IPS DF 6.9 (cell line): Measurements from ENCODE around the gene CTCF.
"Not testable (repeated sequence)": the region's sequence is repeated elsewhere in the genome, so short reads cannot be mapped to it uniquely, and the experiment has no call there.

Experiments used
- DNase-seq: peaks from one replicate; pipeline ENCODE4 v3.0.0-alpha.2; 2013; ENCODE audit warnings: low read depth, low spot score
- H3K27ac ChIP-seq: one replicate; pipeline ENCODE4 v1.5.1; 2013; ENCODE audit warnings: low read length, control low read depth
- H3K27me3 ChIP-seq: 2 replicates; pipeline ENCODE4 v1.6.1; 2013; ENCODE audit warnings: mild to moderate bottlenecking, low read length; ENCODE audit not compliant: control insufficient read depth, insufficient read depth
- H3K36me3 ChIP-seq: 2 replicates; pipeline ENCODE4 v1.6.1; 2013; ENCODE audit warnings: low read length; ENCODE audit not compliant: control insufficient read depth, insufficient read depth
- H3K4me1 ChIP-seq: 2 replicates; pipeline ENCODE4 v1.6.1; 2013; ENCODE audit warnings: low read length; ENCODE audit not compliant: control insufficient read depth, insufficient read depth
- H3K4me3 ChIP-seq: 2 replicates; pipeline ENCODE4 v1.5.1; 2013; ENCODE audit warnings: mild to moderate bottlenecking, low read length
- H3K9me3 ChIP-seq: 2 replicates; pipeline ENCODE4 v1.6.1; 2013; ENCODE audit warnings: low read length, inconsistent platforms; ENCODE audit not compliant: control insufficient read depth, insufficient read depth
- WGBS: extraction: QIAGEN DNeasy Blood & Tissue Kit; methylation state at CpG from one replicate; pipeline ENCODE4 v1.1.7; 2013; ENCODE audit warnings: mixed read lengths, missing lambda C conversion rate; ENCODE audit not compliant: insufficient read length, insufficient coverage; 5-methylcytosine and 5-hydroxymethylcytosine counted together

CTCF gene, protein sequence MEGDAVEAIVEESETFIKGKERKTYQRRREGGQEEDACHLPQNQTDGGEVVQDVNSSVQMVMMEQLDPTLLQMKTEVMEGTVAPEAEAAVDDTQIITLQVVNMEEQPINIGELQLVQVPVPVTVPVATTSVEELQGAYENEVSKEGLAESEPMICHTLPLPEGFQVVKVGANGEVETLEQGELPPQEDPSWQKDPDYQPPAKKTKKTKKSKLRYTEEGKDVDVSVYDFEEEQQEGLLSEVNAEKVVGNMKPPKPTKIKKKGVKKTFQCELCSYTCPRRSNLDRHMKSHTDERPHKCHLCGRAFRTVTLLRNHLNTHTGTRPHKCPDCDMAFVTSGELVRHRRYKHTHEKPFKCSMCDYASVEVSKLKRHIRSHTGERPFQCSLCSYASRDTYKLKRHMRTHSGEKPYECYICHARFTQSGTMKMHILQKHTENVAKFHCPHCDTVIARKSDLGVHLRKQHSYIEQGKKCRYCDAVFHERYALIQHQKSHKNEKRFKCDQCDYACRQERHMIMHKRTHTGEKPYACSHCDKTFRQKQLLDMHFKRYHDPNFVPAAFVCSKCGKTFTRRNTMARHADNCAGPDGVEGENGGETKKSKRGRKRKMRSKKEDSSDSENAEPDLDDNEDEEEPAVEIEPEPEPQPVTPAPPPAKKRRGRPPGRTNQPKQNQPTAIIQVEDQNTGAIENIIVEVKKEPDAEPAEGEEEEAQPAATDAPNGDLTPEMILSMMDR

GRCh38 chr16:67562526-67562917 lies at the start of gene CTCF:
CTCF (plus strand) TSS chr16:67562526; CDS start chr16:67610833, 48,307 bp downstream.
- Histone ChIP-seq H3K36me3 (no peaks in the 10 kb centered on the region), H3K27me3 (no peaks in the 10 kb centered on the region), H3K9me3 (no peaks in the 10 kb centered on the region), H3K27ac (no peak within 1 kb of the TSS), H3K4me3 (peak within 1 kb of the TSS; percentile 90), H3K4me1 (0 out of 2 replicates have a peak, but pooled peaks cover 1% of the 10 kb centered on the region)
- DNase-seq, result no peak
- no CpG with 5 or more reads among the region's 62 CpGs for WGBS

- H3K36me3 ChIP-seq, H3K4me3 ChIP-seq, DNase-seq, H3K27me3 ChIP-seq, H3K27ac ChIP-seq, H3K4me1 ChIP-seq, H3K9me3 ChIP-seq: not testable (repeated sequence)
- WGBS, result no CpG with 5 or more reads among the region's 1 CpG
These were observed 48.4 kb upstream of the CTCF start for GRCh38 chr16:67513892-67514291.

GRCh38 chr16:67514382-67514828 lies 47.9 kb upstream of the CTCF start:
- no peak overlapping the region for H3K4me3 ChIP-seq
- WGBS, result no CpG with 5 or more reads among the region's 8 CpGs
- H3K9me3 ChIP-seq, result no peaks in the 10 kb centered on the region
- H3K27me3 ChIP-seq, result no peaks in the 10 kb centered on the region
- no peak overlapping the region for H3K27ac ChIP-seq
- no peaks in the 10 kb centered on the region for H3K4me1 ChIP-seq
- DNase-seq, result no peak
- H3K36me3 ChIP-seq, result no peaks in the 10 kb centered on the region; the same call in 1 of the 2 replicates

DNA sequence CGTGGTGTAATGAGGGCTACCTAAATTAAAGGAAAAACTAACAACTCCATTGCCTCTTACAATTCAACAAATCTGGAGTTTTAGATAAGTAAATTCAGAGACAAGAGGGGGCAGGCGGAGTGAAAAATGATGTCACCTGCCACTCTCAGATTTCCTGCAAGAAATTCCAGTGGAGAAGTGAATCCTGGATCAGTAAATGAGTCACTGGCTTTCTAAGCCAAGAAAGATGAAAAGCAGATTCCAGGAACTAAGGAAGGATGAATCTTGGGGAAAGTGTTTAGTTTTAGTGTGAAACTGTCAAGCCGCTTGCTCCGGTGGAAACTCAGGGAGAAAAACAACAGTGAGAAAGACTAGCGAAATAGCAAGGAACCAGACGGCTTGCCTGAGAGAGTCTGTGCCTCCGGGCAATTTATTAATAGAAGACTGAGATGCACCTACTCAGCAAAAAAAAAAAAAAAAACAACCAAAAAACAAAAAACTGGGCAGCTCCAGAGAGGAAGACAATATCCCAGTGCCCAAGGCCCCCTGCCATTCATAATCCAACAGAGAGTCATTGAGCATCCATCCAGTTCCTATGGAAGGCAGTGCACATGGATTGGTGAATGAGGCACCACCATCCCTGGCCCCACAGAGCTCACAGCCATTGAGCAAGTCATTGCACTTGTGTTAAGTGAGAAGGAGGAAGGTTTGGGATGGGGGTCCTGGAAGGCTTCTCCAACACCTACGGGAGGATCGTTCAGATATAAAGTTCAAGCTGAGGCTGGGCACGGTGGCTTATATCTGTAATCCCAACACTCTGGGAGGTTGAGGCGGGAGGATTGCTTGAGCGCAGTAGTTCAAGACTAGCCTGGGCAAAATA lies 45.8 kb upstream of the CTCF start:
- H3K27me3 ChIP-seq, result no peaks in the 10 kb centered on the region
- no peak for DNase-seq
- H3K27ac ChIP-seq, result no peak overlapping the region
- H3K4me3 ChIP-seq, result no peak overlapping the region
- H3K9me3 ChIP-seq, result no peaks in the 10 kb centered on the region
- no peaks in the 10 kb centered on the region; the same call in 1 of the 2 replicates for H3K36me3 ChIP-seq
- no CpG with 5 or more reads among the region's 12 CpGs for WGBS
- H3K4me1 ChIP-seq, result no peaks in the 10 kb centered on the region

- Histone ChIP-seq H3K27ac (no peak overlapping the region), H3K4me3 (no peak overlapping the region), H3K27me3 (no peaks in the 10 kb centered on the region), H3K9me3 (no peaks in the 10 kb centered on the region), H3K4me1 (no peaks in the 10 kb centered on the region), H3K36me3 (no peaks in the 10 kb centered on the region; the same call in 1 of the 2 replicates)
- no CpG with 5 or more reads among the region's 3 CpGs for WGBS
- no peak for DNase-seq
These were observed 45.2 kb upstream of the CTCF start for GRCh38 chr16:67517155-67517445.

DNA sequence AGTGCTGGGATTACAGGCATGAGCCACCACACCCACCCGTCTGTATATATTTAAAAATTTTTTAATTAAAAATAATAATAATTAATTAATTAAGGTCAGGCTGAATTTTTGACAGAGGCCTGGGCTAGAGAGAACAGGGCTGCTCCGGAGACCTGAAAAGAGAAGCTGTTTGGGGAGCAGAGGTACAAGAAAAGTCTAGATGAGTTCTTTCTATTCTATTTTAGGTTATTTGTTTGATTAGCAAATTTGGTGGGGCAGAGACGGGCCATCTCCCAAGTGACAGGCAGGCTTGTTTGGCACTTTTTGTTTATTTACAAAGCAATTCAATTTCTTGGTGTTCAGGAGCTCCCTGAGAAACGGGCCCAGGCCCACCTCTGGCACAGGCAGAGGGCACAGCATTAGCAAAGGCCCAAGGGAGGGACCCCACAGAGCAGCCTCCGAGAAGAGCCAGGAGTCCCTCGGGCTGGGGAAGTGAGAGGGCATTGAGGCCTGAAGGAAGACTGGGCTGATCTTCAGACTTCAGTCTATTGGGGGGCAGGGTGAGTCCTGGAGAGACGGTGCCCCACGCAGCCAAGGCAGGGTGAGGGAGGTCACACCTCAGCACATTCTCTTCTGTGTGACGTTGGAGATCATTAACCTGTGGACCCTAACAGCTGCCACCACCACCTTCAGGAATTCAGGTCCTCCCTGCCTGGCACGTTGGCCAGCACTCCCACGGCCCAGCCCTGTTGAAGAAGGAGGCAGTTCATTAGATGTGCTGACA lies 44.5 kb upstream of the CTCF start:
- no peaks in the 10 kb centered on the region; the same call in 1 of the 2 replicates for H3K36me3 ChIP-seq
- H3K27me3 ChIP-seq, result no peaks in the 10 kb centered on the region
- no peak for DNase-seq
- no CpG with 5 or more reads among the region's 11 CpGs for WGBS
- no peaks in the 10 kb centered on the region for H3K4me1 ChIP-seq
- no peak overlapping the region for H3K27ac ChIP-seq
- H3K9me3 ChIP-seq, result no peaks in the 10 kb centered on the region
- H3K4me3 ChIP-seq, result no peak overlapping the region

DNA sequence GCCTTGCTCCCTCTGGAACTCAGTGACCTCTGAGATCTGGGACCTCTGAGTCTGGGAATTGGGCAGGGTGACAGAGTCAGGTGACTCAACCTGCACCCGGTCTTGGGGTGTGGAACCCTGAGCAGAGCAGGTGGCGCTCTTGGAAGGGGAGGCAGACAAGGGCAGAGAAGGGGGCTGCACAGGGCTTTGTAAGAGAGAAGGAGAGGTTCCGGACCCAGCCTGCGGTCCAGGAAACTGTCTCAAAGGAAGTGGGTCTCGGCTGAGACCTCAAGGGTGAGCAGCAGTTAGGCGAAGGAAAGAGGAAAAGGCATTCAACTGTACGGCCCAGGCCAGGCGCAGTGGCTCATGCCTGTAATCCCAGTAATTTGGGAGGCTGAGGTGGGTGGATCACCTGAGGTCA lies 43.6 kb upstream of the CTCF start:
- Histone ChIP-seq H3K27ac (no peak overlapping the region), H3K36me3 (no peaks in the 10 kb centered on the region; the same call in 1 of the 2 replicates), H3K4me1 (no peaks in the 10 kb centered on the region), H3K27me3 (no peaks in the 10 kb centered on the region; the same call in 1 of the 2 replicates), H3K4me3 (no peak overlapping the region), H3K9me3 (no peaks in the 10 kb centered on the region)
- no CpG with 5 or more reads among the region's 8 CpGs for WGBS
- DNase-seq, result no peak

DNA sequence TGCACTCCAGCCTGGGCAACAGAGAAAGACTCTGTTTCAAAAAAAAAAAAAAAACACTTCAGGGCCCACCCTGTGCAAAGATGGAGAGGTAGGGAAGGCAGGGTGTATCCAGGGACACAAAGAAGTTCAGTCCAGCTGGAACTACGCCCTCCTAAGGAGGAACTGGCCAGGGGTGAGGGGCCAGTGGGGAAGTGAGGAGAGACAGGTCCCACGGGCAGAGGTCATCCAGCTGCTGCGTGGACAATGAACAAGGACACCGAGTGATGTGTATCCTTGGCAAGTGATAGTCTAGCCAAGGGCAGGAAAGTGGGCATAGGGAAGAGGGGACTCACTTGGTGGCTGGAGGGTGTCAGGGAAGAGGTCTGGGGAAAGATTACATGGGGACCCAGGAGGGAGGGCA lies 43.1 kb upstream of the CTCF start:
- no peaks in the 10 kb centered on the region for H3K9me3 ChIP-seq
- H3K27ac ChIP-seq, result no peak overlapping the region
- H3K36me3 ChIP-seq, result no peaks in the 10 kb centered on the region; the same call in 1 of the 2 replicates
- no peak overlapping the region for H3K4me3 ChIP-seq
- no CpG with 5 or more reads among the region's 4 CpGs for WGBS
- no peaks in the 10 kb centered on the region; the same call in 1 of the 2 replicates for H3K27me3 ChIP-seq
- no peaks in the 10 kb centered on the region for H3K4me1 ChIP-seq
- no peak for DNase-seq

DNA sequence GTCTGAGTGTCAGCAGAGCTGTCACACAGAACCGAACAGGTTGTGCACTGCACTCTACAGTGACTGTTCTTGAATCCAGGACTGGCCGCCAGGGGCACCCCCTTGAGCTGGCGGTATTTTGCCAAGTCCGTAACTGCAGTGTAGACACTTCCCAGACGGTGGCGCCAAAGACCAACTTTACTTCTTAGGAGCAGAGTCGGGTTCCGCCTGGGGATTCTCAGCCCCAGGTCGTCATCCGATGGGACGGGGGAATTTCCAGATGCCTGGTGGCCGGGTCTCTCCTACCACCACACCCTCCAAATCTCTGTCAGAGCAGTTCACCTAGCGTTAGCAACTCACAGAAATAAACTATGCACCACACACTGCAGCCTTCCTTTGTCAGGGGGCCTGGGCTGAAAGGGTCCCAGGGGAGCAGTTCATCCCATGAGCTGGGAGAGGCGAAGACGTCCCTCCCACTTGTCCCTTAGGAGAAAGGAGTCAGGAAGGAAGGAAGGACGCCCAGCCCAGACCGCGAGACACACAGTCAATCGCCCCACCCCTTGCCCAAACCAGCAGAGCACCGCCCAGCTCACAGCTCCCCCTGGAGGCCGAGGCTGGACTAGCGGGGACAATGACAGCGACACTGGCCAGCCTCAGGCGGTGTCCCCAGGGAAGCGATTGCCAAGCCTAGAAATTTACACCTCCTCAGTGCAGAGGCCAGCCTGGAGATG lies 41.1 kb upstream of the CTCF start:
- Histone ChIP-seq H3K27me3 (peaks cover 5% of the 10 kb centered on the region; the same call in 1 of the 2 replicates), H3K27ac (no peak overlapping the region), H3K36me3 (no peaks in the 10 kb centered on the region; the same call in 1 of the 2 replicates), H3K4me3 (peak overlapping the region; percentile 21; the same call in 1 of the 2 replicates), H3K4me1 (no peaks in the 10 kb centered on the region), H3K9me3 (no peaks in the 10 kb centered on the region)
- no CpG with 5 or more reads among the region's 25 CpGs for WGBS
- peak; percentile 90 for DNase-seq
